ENCODE data around the gene NPS.

NPS gene

GRCh38 chr10:127525686-127526085 lies 23.4 kb upstream of the NPS start:
- TF ChIP-seq CTCF (IDR thresholded peaks at IDR 0.05; ENCODE audit: low read depth, low read length), result no peak
- no peak for DNase-seq (ENCODE audit: extremely low read depth, low read depth)

- DNase-seq (ENCODE audit: extremely low read depth, low read depth), result no peak
- TF ChIP-seq CTCF (IDR thresholded peaks at IDR 0.05; ENCODE audit: low read depth, low read length), result no peak
Measured at GRCh38 chr10:127526161-127526560, 22.9 kb upstream of the NPS start.

GRCh38 chr10:127527320-127527719 lies 21.8 kb upstream of the NPS start:
- no peak for TF ChIP-seq CTCF (IDR thresholded peaks at IDR 0.05; ENCODE audit: low read depth, low read length)
- no peak for DNase-seq (ENCODE audit: extremely low read depth, low read depth)

GRCh38 chr10:127527891-127528290 lies 21.2 kb upstream of the NPS start:
- no peak for DNase-seq (ENCODE audit: extremely low read depth, low read depth)
- no peak for TF ChIP-seq CTCF (IDR thresholded peaks at IDR 0.05; ENCODE audit: low read depth, low read length)

GRCh38 chr10:127532193-127532592 lies 16.9 kb upstream of the NPS start:
- DNase-seq (ENCODE audit: extremely low read depth, low read depth), result no peak
- no peak for TF ChIP-seq CTCF (IDR thresholded peaks at IDR 0.05; ENCODE audit: low read depth, low read length)

- no peak for DNase-seq (ENCODE audit: extremely low read depth, low read depth)
- no peak for TF ChIP-seq CTCF (IDR thresholded peaks at IDR 0.05; ENCODE audit: low read depth, low read length)
Measured at GRCh38 chr10:127532659-127533058, 16.4 kb upstream of the NPS start.

GRCh38 chr10:127534074-127534473 lies 15.0 kb upstream of the NPS start:
- no peak for DNase-seq (ENCODE audit: extremely low read depth, low read depth)
- no peak for TF ChIP-seq CTCF (IDR thresholded peaks at IDR 0.05; ENCODE audit: low read depth, low read length)
